Activated CD8-positive, alpha-beta memory T cell treated with anti-CD3 and anti-CD28 coated beads, Interleukin-2, amount 50 U/mL, for 24 hours (primary cell): ENCODE measurements around the gene UBXN10.

ENCODE experiments used
- DNase-seq: peaks from one replicate; pipeline ENCODE4 v3.0.0-alpha.2; 2020; ENCODE audit errors: extremely low read depth

The UBXN10 gene

GRCh38 chr1:20234788-20235535 lies 49.1 kb downstream of the UBXN10 start:
- no peak for DNase-seq

GRCh38 chr1:20237646-20238045 lies 51.8 kb downstream of the UBXN10 start:
- DNase-seq: no peak

DNA sequence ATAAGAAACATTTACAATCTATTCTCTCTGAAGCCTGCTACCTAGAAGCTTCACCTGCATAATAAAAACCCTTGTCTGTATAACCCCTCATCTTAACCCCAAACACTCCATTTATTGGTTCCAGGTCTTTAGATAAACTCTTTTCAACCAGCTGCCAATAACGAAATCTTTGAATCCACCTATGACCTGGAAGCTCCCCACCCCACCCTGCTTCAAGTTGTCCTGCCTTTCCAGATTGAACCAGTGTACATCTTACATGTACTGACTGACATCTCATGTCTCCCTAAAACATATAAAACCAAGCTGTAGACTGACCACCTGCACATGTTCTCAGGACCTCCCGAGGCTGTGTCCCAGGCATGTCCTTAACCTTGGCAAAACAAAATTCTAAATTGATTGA lies 54.1 kb downstream of the UBXN10 start:
- no peak for DNase-seq

DNA sequence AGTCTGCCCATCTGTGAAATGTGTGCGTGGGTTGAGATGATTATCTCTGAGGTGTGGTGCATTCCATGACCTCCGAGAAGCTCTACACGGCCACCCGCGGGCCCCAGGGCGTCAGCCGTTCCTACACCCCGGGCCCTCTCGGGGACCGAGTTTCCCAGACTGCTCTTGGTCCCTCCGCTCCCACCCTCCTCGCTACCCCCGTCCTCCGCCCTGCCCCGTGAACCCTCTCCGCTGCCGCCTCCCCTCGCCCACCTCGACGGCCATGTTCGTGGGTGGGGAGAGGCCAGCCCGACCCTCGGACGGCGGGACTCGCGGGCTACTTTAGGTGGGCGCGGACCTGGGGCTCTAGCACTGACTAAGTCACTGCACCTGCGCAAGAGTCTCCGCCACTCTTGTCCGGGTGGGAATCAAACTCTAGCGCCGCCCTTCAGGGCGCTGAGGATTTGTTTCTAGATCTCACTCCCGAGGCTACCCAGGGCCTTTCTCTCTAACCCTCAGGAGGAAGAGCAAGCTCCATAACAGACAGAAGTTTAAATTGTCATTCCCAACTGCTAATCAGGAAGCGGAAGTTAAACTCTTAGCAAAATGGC lies 57.1 kb downstream of the UBXN10 start:
- DNase-seq: no peak
